GM19025 (cell line): Measurements from ENCODE around the gene GHR.

Source experiments
- ATAC-seq: cut with Tn5 transposase; IDR thresholded peaks from one replicate; pipeline ENCODE4 v1.9.1; 2021; ENCODE audit warnings: mild to moderate bottlenecking, low read depth, moderate library complexity; ENCODE audit not compliant: unreplicated experiment

GHR gene

DNA sequence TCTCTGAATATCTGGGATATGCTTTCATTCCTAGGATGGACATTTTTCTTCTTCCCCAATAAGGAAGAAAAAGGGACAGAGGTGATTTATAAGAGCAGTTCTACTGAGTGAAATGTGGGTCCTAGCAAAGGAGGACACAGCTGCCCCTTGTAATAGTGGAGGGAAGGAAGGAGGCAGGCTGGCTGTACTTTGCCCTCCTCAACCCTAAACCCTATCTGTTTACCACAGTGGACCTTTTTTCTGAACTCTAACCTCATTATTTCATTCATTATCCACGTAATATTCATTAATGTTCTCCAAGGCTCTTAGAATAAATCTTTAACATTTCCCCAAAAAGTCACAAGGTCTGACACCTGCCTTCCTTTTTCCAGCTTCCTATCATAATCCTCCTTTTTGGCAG lies 37.8 kb downstream of the GHR start:
- no peak for ATAC-seq

- ATAC-seq: no peak
Observed at GRCh38 chr5:42461507-42461906, 38.3 kb downstream of the GHR start.

- ATAC-seq: no peak
Observed at GRCh38 chr5:42462083-42462482, 38.8 kb downstream of the GHR start.

GRCh38 chr5:42467572-42467971 lies 44.3 kb downstream of the GHR start:
- no peak for ATAC-seq

GRCh38 chr5:42467981-42468524 lies 44.8 kb downstream of the GHR start:
- ATAC-seq: no peak

- peak; percentile 92 for ATAC-seq
Observed at GRCh38 chr5:42483472-42484154, 60.4 kb downstream of the GHR start.

DNA sequence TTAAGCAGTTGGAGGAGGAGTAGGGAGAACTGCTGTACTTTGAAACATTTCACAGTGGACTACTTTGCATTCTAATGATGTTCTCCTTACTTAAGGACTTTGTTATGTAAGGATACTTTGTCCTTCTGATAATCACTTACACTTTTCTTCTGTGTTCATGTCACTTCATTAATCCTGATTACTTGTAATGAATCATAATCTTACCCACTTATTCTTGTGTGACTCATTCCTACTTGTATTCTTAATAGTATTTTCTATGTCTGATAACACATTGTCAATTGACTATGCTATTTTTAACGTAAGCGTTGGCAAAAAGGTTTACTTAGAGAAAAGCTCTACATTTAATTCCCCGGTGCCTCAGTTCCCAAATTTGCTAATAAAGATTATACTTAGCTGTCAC lies 63.8 kb downstream of the GHR start:
- ATAC-seq: no peak

- ATAC-seq: no peak
Observed at GRCh38 chr5:42487821-42488220, 64.6 kb downstream of the GHR start.

DNA sequence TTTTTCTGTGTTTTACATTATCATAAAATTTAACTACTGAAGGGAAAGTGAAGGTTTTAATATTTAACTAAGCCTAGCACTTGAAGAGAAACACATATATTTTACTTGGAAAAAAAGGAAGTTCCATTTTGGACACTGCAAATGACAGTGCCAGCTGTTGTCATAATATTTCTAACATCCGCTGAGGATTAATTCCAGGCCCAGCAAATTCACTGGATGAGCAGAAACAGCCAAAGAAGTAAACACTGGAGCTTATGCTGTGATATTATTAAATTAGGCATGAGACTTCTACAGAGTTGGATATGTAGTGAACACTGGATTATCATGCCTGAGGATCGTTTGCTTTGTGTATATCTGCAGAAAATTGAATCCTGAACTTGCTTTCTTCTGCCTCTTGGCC lies 67.6 kb downstream of the GHR start:
- no peak for ATAC-seq

GRCh38 chr5:42491699-42492098 lies 68.5 kb downstream of the GHR start:
- ATAC-seq: no peak

DNA sequence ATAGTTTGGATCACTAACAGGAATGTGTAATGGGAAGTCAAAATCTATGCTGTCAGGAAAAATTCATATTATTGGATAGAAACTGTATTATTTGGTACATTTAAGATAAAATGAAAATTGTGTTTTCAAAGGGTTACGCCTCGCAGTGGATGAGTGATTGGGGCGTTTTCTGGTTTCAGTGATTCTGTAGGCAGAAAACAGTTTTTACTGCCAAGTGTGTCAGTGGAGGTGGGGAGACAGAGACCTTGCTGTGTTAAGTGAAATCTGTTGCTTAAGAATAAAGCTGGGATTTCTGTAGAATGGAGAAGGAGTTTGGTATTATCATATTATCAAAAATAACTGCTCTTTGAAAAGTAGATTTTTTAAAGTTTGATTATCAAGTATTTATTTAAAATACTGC lies 69.7 kb downstream of the GHR start:
- ATAC-seq: no peak

GRCh38 chr5:42494414-42494813 lies 71.2 kb downstream of the GHR start:
- no peak for ATAC-seq

- no peak for ATAC-seq
Observed at GRCh38 chr5:42495914-42496313, 72.7 kb downstream of the GHR start.

- ATAC-seq: no peak
Observed at GRCh38 chr5:42496397-42497156, 73.3 kb downstream of the GHR start.

- ATAC-seq: no peak
Observed at GRCh38 chr5:42498000-42498399, 74.8 kb downstream of the GHR start.

- no peak for ATAC-seq
Observed at GRCh38 chr5:42499016-42499415, 75.8 kb downstream of the GHR start.

- no peak for ATAC-seq
Observed at GRCh38 chr5:42500003-42500599, 76.9 kb downstream of the GHR start.

GRCh38 chr5:42502613-42503470 lies 79.6 kb downstream of the GHR start:
- no peak for ATAC-seq

DNA sequence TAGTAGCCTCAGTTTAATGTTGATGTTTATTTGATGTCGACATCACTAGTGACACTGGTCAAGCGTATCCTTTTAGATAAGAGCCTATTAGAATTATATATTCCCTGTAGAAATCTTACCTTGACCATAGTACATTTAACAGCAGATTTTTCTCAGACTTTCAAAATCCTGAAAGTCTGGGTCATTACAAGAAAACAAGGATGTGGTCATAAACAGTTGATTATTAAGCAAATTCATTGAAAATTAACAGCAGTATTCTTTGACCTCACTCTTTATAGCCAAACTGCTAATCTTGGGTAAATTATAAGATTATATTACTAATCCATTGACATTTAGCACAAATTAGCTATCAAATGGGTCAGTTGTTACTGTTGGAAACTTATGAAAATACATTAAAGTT lies 83.4 kb downstream of the GHR start:
- no peak for ATAC-seq

- ATAC-seq: no peak
Observed at GRCh38 chr5:42507451-42508097, 84.3 kb downstream of the GHR start.
